Tibial nerve (tissue), 4 donors: ENCODE results near the gene BICRA. TPM values are rescaled to one million over a fixed set of nuclear protein-coding genes. Genes with fewer than 3 reads are reported as not detected.

Experiments
- DNase-seq, 2 donors: peaks; one replicate each; pipeline ENCODE4 v3.0.0-alpha.2; 2019; ENCODE audit warnings: low spot score in 2 of 2
- H3K27ac ChIP-seq, 4 donors: fragments of 200-600 bp; sonication (generic) in 3 of 4; one replicate each; pipeline ENCODE4 v1.5.1; 2017 to 2019; ENCODE audit warnings: mild to moderate bottlenecking in 1 of 4
- H3K27me3 ChIP-seq, 2 donors: fragments of 200-600 bp; sonication (generic) in 1 of 2; one replicate each; pipeline versions ENCODE4 v1.5.1 to v1.6.0; 2017 to 2019
- H3K36me3 ChIP-seq, 3 donors: fragments of 200-600 bp; sonication (generic); one replicate each; pipeline ENCODE4 v1.5.1; 2018 to 2019
- H3K4me1 ChIP-seq, 4 donors: fragments of 200-600 bp; sonication (generic) in 3 of 4; one replicate each; pipeline ENCODE4 v1.5.1; 2017 to 2019
- H3K4me3 ChIP-seq, 4 donors: fragments of 200-600 bp; sonication (generic) in 3 of 4; one replicate each; pipeline ENCODE4 v1.5.1; 2017 to 2019; ENCODE audit warnings: mild to moderate bottlenecking in 1 of 4, moderate library complexity in 1 of 4
- H3K9me3 ChIP-seq, 4 donors: fragments of 200-600 bp; sonication (generic) in 3 of 4; one replicate each; pipeline ENCODE4 v1.5.1; 2017 to 2019
- CTCF ChIP-seq, 5 experiments: fragments of 200-600 bp in 3 of 5; fragments of 450-650 bp in 2 of 5; sonication (generic) in 3 of 5; IDR thresholded peaks; one replicate each; pipeline ENCODE4 v1.5.1; 2016 to 2019; ENCODE audit warnings: antibody characterized with exemption in 5 of 5, mild to moderate bottlenecking in 3 of 5, moderate library complexity in 2 of 5
- EP300 ChIP-seq, 2 donors: sonication (generic); formaldehyde crosslinking; IDR thresholded peaks; one replicate each; pipeline ENCODE4 v1.6.1; 2017; ENCODE audit warnings: antibody characterized with exemption in 2 of 2, mild to moderate bottlenecking in 1 of 2
- POLR2A ChIP-seq, 2 donors: fragments of 450-650 bp; IDR thresholded peaks; one replicate each; pipeline ENCODE4 v1.6.1; 2017; ENCODE audit warnings: antibody characterized with exemption in 2 of 2, mild to moderate bottlenecking in 2 of 2, moderate library complexity in 2 of 2
- WGBS, 2 donors: methylation state at CpG; one replicate each; pipeline ENCODE4 v1.1.5; 2018; 5-methylcytosine and 5-hydroxymethylcytosine counted together
- small RNA-seq: library from RNA; depleted of rRNA; stranded (forward); fragments of <200 nt; gene quantifications from one replicate; pipeline ENCODE3, GENCODE V24; 2016
- total RNA-seq, 4 donors: library from RNA; depleted of rRNA; stranded (reverse); fragments of >200 nt; gene quantifications; one replicate each; pipeline ENCODE4 v1.1.0, GENCODE V29; 2016

The BICRA gene
- total RNA-seq, 4 donors from 2014 or later = 6.1 to 23.1 (median 9.8) TPM

- peaks cover 0 to 41% (median 16%) of the 10 kb centered on the region in 4 donors for H3K4me1 ChIP-seq
- H3K27me3 ChIP-seq = no peaks in the 10 kb centered on the region
- peaks cover 7 to 73% (median 52%) of the 10 kb centered on the region in 3 donors for H3K36me3 ChIP-seq
- no peak overlapping the region for H3K27ac ChIP-seq
- DNase-seq = no peak
- H3K4me3 ChIP-seq = no peak overlapping the region
- no peaks in the 10 kb centered on the region for H3K9me3 ChIP-seq
- 75 to 85% methylated on average over 3 of the region's 3 CpGs for whole genome bisulfite sequencing, 2 donors
- TF ChIP-seq CTCF (IDR thresholded peaks at IDR 0.05) (no peak), EP300 (IDR thresholded peaks at IDR 0.05) (no peak), POLR2A (IDR thresholded peaks at IDR 0.05) (no peak)
Observed at GRCh38 chr19:47749326-47749725, 140.4 kb downstream of the BICRA start.

GRCh38 chr19:47750752-47751151 is 141.8 kb downstream of the BICRA start:
- 92 to 95% methylated on average over 7 to 16 of the region's 18 CpGs for WGBS, 2 donors

GRCh38 chr19:47752440-47753211 is 143.7 kb downstream of the BICRA start:
- 88 to 89% methylated on average over 27 of the region's 27 CpGs for WGBS, 2 donors
- Histone ChIP-seq H3K4me1 (peaks cover 0 to 16% (median 0%) of the 10 kb centered on the region in 4 donors), H3K36me3 (peaks cover 14 to 98% (median 78%) of the 10 kb centered on the region in 3 donors), H3K27me3 (no peaks in the 10 kb centered on the region), H3K9me3 (no peaks in the 10 kb centered on the region), H3K4me3 (no peak overlapping the region), H3K27ac (no peak overlapping the region)
- no peak for DNase-seq
- TF ChIP-seq POLR2A (IDR thresholded peaks at IDR 0.05) (no peak), EP300 (IDR thresholded peaks at IDR 0.05) (no peak), CTCF (IDR thresholded peaks at IDR 0.05) (no peak)

More at GRCh38 chr19:47750752-47751151, 141.8 kb downstream of the BICRA start:
- no peaks in the 10 kb centered on the region for H3K27me3 ChIP-seq
- no peak overlapping the region for H3K27ac ChIP-seq
- H3K36me3 ChIP-seq = peaks cover 10 to 87% (median 65%) of the 10 kb centered on the region in 3 donors
- no peaks in the 10 kb centered on the region for H3K9me3 ChIP-seq
- peaks cover 0 to 34% (median 11%) of the 10 kb centered on the region in 4 donors for H3K4me1 ChIP-seq
- no peak overlapping the region for H3K4me3 ChIP-seq
- TF ChIP-seq EP300 (IDR thresholded peaks at IDR 0.05) (no peak), CTCF (IDR thresholded peaks at IDR 0.05) (no peak)
- DNase-seq = no peak

Small RNA genes lying within 50 kb of the gene (small RNA-seq; reads per million reads assigned to genes)
- not detected for gene RN7SL322P

Other genes starting within 250 kb of the BICRA start
- gene MEIS3, start 189.6 kb upstream of the BICRA start, total RNA-seq = 10 to 100 TPM; 11.5 to 30.8 (median 16.8) TPM
- gene SLC8A2, start 137.2 kb upstream of the BICRA start, total RNA-seq = not detected
- gene KPTN, start 124.9 kb upstream of the BICRA start, total RNA-seq = 10 to 100 TPM in 1 of 4 donors, 1 to 10 TPM in 3; 3.1 to 10.8 (median 8.2) TPM
- gene NAPA, start 94.1 kb upstream of the BICRA start, total RNA-seq = 100 to 1,000 TPM; 130 to 152 (median 138) TPM
- gene ZNF541, start 36.0 kb upstream of the BICRA start, total RNA-seq = under 1 TPM in 3 of 4 donors, not detected in 1; under 0.01 to 0.90 (median 0.66) TPM
- 100 to 1,000 TPM; 128 to 196 (median 159) TPM for gene EHD2, start 104.3 kb downstream of the BICRA start, total RNA-seq
- 100 to 1,000 TPM; 320 to 532 (median 408) TPM for gene NOP53, start 136.4 kb downstream of the BICRA start, total RNA-seq
- 100 to 1,000 TPM; 495 to 841 (median 572) TPM for gene SELENOW, start 169.6 kb downstream of the BICRA start, total RNA-seq
- not detected for gene TPRX1, start 195.4 kb downstream of the BICRA start, total RNA-seq
- gene CRX, start 212.8 kb downstream of the BICRA start, total RNA-seq = not detected